SIG-M5 (cell line): ENCODE data around the gene TMEM158.

Source experiments
- DNase-seq: peaks from one replicate; lab custom pipeline; 2025; lab: John Stamatoyannopoulos, UW

The TMEM158 gene

GRCh38 chr3:45232521-45232920 is 6.4 kb upstream of the TMEM158 start:
- no peak for DNase-seq

GRCh38 chr3:45227946-45228345 is 1.9 kb upstream of the TMEM158 start:
- DNase-seq = no peak

GRCh38 chr3:45227071-45227820 is 1.2 kb upstream of the TMEM158 start:
- no peak for DNase-seq

DNA sequence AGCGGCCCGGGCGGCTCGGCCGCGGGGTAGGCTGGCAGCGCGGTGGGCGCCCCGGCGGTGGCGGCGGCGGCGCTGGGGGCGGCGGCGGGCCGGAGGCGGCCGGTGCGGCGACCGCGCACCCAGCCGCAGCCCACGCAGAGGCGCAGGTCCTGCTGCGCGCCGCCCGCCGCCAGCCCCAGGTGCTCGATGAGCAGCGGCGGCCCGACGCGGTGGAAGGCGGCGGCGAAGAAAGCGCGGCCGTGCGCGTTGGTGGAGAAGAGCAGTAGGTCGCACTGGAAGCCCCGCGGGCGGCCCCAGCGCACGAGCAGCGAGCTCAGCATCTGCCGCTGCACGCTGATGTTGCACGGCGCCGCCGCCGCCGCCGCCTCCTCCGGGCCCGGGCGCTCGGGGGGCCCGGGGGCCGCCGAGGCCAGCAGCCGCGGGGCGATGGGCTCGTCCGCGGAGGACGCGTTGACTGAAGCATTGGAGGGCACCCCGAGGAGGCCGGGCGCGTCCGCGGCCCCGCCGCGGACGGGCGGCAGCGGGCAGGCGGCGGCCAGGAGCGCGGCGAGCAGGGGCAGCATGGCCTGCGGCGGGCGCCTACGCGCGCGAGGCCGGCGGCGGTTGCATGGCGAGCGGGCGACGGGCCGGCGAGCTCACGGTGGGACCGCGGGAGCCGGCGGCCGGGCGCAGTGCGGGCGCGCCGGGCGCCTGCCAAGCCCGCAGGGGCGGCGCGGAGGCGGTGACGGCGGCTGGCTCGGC is 452 bp downstream of the TMEM158 start:
- no peak for DNase-seq

DNA sequence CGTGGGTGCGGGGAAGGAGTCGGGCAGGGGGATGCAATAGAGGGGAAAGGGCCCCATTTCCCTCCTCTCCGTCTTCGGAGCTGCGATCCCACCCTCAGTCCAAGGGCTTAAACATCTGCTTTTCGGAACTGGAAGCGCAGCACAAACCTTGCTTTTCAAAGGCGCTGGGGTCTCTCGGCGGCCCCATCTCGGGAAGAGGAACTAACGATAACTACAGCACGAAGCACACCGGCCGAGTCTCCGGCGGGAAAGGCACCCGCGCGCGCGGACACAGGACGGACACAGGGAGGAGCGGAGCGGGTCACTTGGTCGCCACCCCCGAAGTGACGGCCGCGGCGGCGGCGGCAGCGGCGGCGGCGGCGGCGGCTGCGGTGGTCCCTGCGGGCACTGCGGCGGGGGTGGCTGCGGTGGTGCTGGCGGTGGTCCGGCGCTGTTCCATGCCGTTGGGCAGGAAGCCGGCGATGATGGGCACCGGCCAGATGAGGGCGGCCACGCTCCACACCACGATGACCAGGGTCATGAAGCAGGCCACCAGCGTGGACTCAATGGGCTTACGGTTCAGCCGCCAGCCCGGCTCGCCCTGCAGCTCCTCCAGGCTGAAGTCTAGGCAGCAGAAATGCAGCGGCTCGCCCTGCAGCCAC is 1.1 kb downstream of the TMEM158 start:
- no peak for DNase-seq

GRCh38 chr3:45223889-45224727 is 2.0 kb downstream of the TMEM158 start:
- DNase-seq = no peak

DNA sequence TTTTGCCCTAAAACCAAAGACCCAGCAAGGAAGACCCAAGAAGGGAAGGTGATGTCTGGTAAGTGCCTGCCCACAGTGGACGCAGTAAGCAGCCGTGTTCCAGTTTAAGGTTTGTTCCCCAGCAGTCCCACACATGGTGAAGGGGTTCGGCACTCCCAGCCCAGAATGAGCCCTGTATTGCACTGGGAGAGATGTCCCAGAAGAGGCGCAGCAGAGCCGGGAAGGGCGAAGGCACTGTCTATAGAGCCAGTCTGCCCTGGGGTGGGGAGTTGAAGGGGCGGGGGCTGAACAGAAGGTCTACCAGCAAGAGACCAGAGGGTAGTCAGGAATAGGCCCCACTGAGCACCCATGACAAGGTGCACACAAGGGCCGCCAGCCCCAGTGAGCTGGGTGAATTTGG is 6.4 kb downstream of the TMEM158 start:
- DNase-seq = no peak

DNA sequence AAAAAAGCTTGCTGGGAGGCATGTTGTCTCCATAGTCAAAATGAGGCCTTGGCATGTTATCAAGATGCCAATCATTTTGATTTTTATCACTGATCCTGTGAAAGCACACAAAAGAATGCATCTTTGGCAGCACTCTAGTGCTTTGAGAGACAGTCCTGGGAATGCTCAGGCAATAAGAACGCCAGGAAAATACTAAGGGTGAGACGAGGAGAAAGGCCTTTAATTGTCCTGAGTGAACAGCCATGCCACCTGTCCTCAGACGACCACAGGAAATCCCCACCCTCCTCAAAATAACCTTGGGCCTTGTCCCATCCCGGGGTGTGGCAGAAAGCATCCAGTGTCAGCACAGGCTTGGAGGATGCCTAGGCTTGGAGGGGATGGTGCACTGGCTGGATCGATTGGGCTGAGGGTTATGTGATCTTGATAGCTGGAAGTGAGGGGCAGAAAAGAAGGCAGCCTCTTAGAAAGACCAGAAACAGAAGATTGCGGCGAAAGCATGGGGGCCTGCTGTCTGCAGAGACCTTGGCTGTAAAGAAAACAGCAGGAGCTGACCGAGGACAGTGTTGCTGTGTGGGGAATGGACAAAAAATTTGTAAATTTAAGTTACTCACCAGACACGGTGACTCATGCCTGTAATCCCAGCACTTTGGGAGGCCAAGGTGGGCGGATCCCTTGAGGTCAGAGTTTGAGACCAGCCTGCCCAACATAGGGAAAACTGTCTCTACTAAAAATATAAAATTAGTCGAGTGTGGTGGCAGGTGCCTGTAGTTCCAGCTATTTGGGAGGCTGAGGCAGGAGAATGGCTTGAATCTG is 7.3 kb downstream of the TMEM158 start:
- DNase-seq = no peak

DNA sequence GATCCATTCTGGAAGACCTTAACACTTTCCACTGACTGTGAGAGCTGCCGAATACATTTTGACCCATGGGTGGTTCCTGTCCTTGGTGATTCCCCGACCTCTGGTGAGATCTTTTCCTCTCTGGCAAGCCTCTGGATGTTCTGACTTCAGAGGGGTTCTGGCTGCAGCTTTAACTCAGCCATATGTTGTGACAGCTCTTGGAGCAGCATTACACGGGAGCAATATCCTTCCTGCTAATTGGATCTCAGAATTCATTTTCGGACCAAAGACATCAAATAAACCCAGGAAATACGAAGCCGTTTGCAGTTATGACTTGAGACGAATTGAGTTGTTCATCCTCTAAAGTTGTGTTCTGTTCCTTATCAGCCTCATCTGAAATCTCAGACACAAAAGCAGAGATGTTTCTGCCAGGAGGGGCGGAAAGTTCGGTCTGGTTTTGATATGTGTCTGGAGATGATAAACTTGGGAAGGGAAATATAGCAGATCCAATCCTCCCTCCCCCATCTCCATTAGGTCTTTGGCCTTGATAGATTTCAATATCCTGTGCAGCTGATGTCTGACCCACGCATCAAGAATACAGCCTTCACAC is 10.0 kb downstream of the TMEM158 start:
- DNase-seq = no peak

DNA sequence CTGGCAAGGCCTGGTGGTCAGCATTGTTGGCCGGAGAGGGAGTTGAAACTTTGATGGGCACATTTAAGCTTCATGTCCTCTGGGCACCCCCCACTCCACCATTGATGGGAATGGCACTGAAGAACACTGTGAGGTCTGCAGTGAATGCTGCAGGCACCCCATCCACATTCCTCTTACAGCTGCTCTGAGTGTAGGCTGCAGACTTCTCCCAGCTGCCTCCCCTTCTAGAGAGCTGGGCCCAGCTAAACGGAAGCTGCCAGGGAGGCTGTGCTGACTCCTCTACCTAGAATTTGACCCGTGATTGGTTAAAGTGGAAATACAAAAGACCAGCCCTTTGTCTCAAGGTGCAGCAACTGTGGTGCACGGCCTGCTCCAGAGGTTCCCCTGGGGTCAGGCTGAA is 10.6 kb downstream of the TMEM158 start:
- no peak for DNase-seq

GRCh38 chr3:45214061-45214680 is 11.9 kb downstream of the TMEM158 start:
- DNase-seq = no peak

DNA sequence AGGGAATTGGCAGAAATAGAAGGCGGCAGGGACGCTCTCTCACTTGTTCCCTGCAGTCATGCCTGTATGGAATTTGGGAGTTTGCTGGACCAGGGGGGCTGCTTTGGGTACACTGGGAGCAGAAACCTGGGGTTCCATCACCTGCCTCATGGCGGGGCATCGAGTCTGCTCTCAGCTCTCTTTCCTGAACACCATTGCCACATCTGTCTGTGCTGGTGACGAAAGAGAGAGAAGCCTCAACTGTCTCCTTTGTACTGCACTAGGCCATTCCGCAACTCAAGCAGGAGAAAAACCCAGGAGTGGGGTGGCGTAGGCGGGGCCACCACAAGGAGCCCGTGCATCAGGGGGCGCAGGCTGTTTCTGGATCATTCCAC is 14.0 kb downstream of the TMEM158 start:
- no peak for DNase-seq

DNA sequence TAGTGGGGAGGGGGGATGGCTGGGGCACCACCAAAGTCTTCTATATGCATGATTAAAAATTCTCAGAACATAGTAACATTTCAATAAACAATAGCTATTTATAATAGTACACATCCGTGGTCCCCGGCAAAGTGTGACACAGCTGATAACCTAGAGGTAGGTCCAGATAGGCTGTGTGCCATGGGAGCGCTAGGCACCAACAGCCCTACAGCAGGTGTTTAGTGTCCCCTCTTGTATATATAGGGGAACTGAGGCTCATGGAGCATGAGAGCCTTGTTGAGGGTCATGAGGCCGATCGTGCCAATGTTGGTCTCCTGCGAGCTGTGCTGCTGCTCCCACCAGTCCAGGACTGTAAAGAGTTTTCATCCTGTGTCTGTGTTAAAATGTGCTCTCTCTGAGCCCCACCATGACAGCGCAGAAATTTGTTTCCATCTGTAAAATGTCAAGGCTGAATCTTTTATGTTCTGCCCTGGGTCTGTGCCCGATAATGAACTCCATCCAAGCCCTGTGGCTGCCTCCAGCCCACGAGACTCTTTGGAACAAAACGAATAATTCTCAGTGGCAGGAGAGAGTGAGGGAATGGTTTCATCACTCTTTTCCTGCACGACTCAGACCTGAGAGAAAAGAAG is 14.5 kb downstream of the TMEM158 start:
- DNase-seq = no peak

DNA sequence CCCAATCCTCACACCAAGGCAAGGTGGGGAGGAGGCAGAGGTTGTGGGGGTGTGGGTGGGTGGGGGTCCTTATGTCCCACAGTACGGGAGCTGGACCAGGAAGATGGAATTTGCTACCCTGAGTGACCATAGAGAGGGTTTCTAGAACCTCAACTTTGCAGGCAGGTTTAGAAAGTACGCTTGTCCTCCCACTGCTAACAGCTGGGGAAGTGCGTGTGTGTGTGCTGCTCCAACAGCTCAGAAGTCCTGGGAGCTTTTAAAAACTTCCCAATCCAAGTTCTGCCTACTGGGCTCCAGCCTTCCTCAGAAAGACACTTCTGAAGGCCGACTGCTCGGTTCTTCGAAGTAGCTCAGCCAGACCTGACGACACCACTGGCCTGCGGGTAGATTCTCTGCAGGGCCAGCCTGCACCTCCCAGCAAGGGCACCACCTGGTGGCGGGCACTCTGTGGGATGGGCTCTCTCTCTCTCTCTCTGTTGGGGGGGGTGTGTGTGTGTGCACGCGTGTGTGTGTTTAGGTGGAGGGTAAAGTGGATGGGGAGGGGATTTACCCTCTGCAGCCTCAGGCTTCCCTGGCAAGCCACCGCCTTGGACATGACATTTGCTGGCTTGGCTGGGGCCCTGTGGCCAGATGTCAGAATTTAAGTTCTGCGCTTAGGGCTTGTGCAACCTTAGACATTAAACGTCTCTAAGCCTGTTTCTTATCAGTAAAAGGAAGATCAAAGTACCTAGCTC is 15.6 kb downstream of the TMEM158 start:
- DNase-seq = no peak

DNA sequence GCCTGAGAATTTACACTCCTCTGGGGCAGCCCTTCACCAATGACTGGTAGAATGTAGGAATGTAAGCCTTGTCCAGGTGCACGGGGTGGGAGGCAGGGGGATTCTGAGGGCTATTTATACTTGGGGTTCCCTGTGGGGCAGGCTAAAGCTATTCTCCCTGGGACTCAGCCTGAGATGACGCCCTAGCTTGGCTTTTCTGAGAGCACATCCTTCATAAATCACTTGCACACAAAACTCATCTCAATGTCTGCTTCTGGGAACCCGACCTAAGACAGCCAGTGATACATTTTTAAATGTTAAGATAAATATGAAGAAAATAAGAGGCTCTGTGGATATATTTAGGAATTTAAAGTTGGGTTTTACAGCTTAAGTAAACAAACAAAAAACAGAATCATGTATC is 16.6 kb downstream of the TMEM158 start:
- no peak for DNase-seq

GRCh38 chr3:45208586-45208985 is 17.5 kb downstream of the TMEM158 start:
- DNase-seq = no peak

GRCh38 chr3:45207446-45207845 is 18.6 kb downstream of the TMEM158 start:
- DNase-seq = no peak

DNA sequence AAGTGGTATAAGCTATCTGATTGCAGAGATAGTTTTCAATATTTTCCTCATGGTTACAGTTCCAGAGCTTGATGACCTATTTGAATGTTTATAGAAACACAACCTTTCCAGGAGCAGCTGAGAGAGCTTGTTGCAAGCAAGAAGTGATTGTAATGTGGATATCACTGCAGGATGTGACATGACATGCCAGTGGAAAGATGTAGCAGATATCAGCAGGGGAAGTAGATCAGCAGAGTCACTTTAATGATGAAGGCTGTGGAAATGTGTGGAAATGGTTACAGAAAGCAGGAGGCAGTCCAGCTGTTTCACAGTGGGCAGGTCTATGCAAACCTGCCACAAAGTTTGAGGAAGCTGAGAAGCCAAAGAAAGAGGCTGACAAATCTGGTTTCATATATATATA is 21.0 kb downstream of the TMEM158 start:
- DNase-seq = no peak

DNA sequence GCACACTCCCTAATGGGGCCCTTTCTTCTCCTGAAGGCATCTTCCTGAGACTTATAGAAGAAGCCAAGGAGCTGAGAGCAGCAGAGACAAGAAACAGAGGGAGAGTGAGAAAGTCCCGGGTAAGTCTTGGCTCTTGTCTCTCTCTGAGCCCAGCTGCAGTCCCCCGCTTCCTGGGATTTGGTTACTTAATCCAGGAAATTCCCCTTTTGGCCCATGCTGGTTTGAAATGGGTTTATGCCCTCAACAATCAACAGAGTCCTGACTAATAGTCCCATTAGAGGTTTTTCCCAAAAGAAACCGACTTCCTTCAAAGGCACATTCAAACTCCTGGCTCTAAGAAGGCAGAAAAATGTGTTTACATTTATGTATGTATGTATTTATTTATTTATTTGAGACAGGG is 22.0 kb downstream of the TMEM158 start:
- no peak for DNase-seq
